Ascending aorta (tissue), 2 donors: Measurements from ENCODE around the gene RPS2. TPM values are rescaled to one million over a fixed set of nuclear protein-coding genes. Genes with fewer than 3 reads are reported as not detected.

Source experiments
- DNase-seq, 2 donors: peaks; one replicate each; pipeline ENCODE4 v3.0.0-alpha.2; 2019; ENCODE audit warnings: low spot score in 2 of 2
- H3K27ac ChIP-seq, 2 donors: fragments of 200-600 bp; sonication (generic); one replicate each; pipeline ENCODE4 v1.5.1; 2016 to 2017; ENCODE audit warnings: mild to moderate bottlenecking in 1 of 2
- H3K27me3 ChIP-seq: fragments of 200-600 bp; sonication (generic); one replicate; pipeline ENCODE4 v1.5.1; 2017
- H3K36me3 ChIP-seq, 2 donors: fragments of 200-600 bp; sonication (generic); one replicate each; pipeline ENCODE4 v1.5.1; 2016
- H3K4me1 ChIP-seq, 2 donors: fragments of 200-600 bp; sonication (generic); one replicate each; pipeline ENCODE4 v1.5.1; 2016 to 2017; ENCODE audit warnings: mild to moderate bottlenecking in 1 of 2
- H3K4me3 ChIP-seq, 2 donors: fragments of 200-600 bp; sonication (generic); one replicate each; pipeline ENCODE4 v1.5.1; 2016 to 2017; ENCODE audit warnings: mild to moderate bottlenecking in 1 of 2
- H3K9me3 ChIP-seq, 2 donors: fragments of 200-600 bp; sonication (generic); one replicate each; pipeline ENCODE4 v1.5.1; 2016
- CTCF ChIP-seq, 3 experiments: fragments of 200-600 bp in 2 of 3; fragments of 450-650 bp in 1 of 3; sonication (generic) in 2 of 3; IDR thresholded peaks; one replicate each; pipeline ENCODE4 v1.5.1; 2016 to 2019; ENCODE audit warnings: antibody characterized with exemption in 3 of 3, mild to moderate bottlenecking in 1 of 3, moderate library complexity in 1 of 3
- intact Hi-C: fragments of 100-400 bp; cut with DNase I; formaldehyde crosslinking; loops from one replicate; pipeline ENCODE4 v1.15.1; 2023
- total RNA-seq: library from RNA; depleted of rRNA; stranded (reverse); fragments of >200 nt; gene quantifications from one replicate; pipeline ENCODE4 v1.1.0, GENCODE V29; 2016

The RPS2 gene
- total RNA-seq, 1 donor from 2014 or later, result 2,866 TPM

- Histone ChIP-seq H3K4me1 (peaks cover 17 to 28% of the 10 kb centered on the region in 2 donors), H3K4me3 (no peak overlapping the region), H3K27me3 (no peaks in the 10 kb centered on the region), H3K9me3 (no peaks in the 10 kb centered on the region), H3K36me3 (peaks cover 32 to 35% of the 10 kb centered on the region in 2 donors), H3K27ac (no peak overlapping the region)
- no peak for DNase-seq
- intact Hi-C loops, result no loop called here
- TF ChIP-seq CTCF (IDR thresholded peaks at IDR 0.05), result no peak
Observed at GRCh38 chr16:2004795-2005517, 40.3 kb upstream of the RPS2 start.

- DNase-seq, result peak in 1 of 2 donors; percentile 85
Observed at GRCh38 chr16:2003827-2004641, 39.4 kb upstream of the RPS2 start.

GRCh38 chr16:2003231-2003826, 38.7 kb upstream of the RPS2 start:
- peaks cover 48 to 51% of the 10 kb centered on the region in 2 donors for H3K36me3 ChIP-seq
- no peaks in the 10 kb centered on the region for H3K9me3 ChIP-seq
- H3K4me3 ChIP-seq, result no peak overlapping the region
- no peak for DNase-seq
- TF ChIP-seq CTCF (IDR thresholded peaks at IDR 0.05), result no peak
- intact Hi-C loops, result no loop called here
- H3K4me1 ChIP-seq, result peaks cover 13 to 23% of the 10 kb centered on the region in 2 donors
- H3K27me3 ChIP-seq, result no peaks in the 10 kb centered on the region
- no peak overlapping the region for H3K27ac ChIP-seq

More at GRCh38 chr16:2003827-2004641, 39.4 kb upstream of the RPS2 start:
- Histone ChIP-seq H3K4me1 (peaks cover 17 to 28% of the 10 kb centered on the region in 2 donors), H3K27ac (no peak overlapping the region), H3K9me3 (no peaks in the 10 kb centered on the region), H3K36me3 (peaks cover 41 to 44% of the 10 kb centered on the region in 2 donors), H3K27me3 (no peaks in the 10 kb centered on the region), H3K4me3 (peak overlapping the region in 1 of 2 donors; percentile 25)
- intact Hi-C loops, result no loop called here
- TF ChIP-seq CTCF (IDR thresholded peaks at IDR 0.05), result peak; percentile 70 to 83 (median 81)

- Histone ChIP-seq H3K4me3 (no peak overlapping the region), H3K27me3 (no peaks in the 10 kb centered on the region), H3K36me3 (peaks cover 55 to 58% of the 10 kb centered on the region in 2 donors), H3K9me3 (no peaks in the 10 kb centered on the region), H3K27ac (no peak overlapping the region), H3K4me1 (peaks cover 10 to 16% of the 10 kb centered on the region in 2 donors)
- intact Hi-C loops, result no loop called here
- no peak for DNase-seq
- TF ChIP-seq CTCF (IDR thresholded peaks at IDR 0.05), result no peak
Observed at GRCh38 chr16:2002406-2003230, 38.0 kb upstream of the RPS2 start.
